Upper lobe of left lung (tissue), 4 donors: ENCODE measurements around the gene TNS3.

Source experiments
- POLR2A ChIP-seq, 4 donors: fragments of 450-650 bp; IDR thresholded peaks; one replicate each; pipeline ENCODE4 v1.5.1; 2016 to 2017; ENCODE audit warnings: antibody characterized with exemption in 4 of 4, mild to moderate bottlenecking in 2 of 4
- POLR2AphosphoS5 ChIP-seq, 2 donors: sonication (generic); formaldehyde crosslinking; IDR thresholded peaks; one replicate each; pipeline ENCODE4 v1.5.1; 2017; ENCODE audit warnings: antibody characterized with exemption in 2 of 2
- TF ChIP-seq, protein P1 (sequence below), 6 experiments: fragments of 450-650 bp in 4 of 6; fragments of 200-600 bp in 2 of 6; sonication (generic) in 2 of 6; IDR thresholded peaks; one replicate each; pipeline ENCODE4 v1.5.1; 2016 to 2019; ENCODE audit warnings: antibody characterized with exemption in 6 of 6

DNA sequence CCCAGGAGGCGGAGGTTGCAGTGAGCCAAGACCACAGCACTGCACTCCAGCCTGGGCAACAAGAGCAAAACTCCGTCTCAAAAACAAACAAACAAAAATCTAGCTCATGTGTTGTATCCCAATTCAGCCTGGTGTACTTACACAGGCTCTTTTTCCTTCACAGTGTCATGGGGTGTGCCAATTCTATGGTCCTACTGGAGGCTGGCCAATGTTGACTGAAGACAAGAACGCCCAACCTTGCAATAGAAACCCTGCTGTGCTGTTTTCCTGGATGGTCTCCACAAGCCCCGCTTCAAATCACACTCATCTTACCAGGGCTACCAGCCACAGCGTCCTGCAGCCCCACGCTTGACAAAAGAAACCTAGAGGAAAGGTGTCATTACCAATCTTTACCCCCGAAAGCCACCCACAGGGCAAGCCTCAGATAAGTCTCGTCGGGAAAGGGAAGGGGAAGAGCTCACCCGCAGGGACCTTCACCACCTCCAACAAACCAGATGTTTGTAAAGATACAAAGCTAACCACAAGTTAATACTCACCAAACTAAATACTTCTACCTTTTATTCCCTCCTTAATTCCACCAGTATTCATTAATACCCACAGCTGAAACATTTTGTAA lies 64.8 kb downstream of the TNS3 start:
- TF ChIP-seq, protein P1, sequence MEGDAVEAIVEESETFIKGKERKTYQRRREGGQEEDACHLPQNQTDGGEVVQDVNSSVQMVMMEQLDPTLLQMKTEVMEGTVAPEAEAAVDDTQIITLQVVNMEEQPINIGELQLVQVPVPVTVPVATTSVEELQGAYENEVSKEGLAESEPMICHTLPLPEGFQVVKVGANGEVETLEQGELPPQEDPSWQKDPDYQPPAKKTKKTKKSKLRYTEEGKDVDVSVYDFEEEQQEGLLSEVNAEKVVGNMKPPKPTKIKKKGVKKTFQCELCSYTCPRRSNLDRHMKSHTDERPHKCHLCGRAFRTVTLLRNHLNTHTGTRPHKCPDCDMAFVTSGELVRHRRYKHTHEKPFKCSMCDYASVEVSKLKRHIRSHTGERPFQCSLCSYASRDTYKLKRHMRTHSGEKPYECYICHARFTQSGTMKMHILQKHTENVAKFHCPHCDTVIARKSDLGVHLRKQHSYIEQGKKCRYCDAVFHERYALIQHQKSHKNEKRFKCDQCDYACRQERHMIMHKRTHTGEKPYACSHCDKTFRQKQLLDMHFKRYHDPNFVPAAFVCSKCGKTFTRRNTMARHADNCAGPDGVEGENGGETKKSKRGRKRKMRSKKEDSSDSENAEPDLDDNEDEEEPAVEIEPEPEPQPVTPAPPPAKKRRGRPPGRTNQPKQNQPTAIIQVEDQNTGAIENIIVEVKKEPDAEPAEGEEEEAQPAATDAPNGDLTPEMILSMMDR (IDR thresholded peaks at IDR 0.05): no peak
- TF ChIP-seq POLR2A (IDR thresholded peaks at IDR 0.05): no peak
- no peak for TF ChIP-seq POLR2AphosphoS5 (IDR thresholded peaks at IDR 0.05)
